Calu3 (cell line): ENCODE data around the gene OR6N1. TPM values are rescaled to one million over a fixed set of nuclear protein-coding genes. Genes with fewer than 3 reads are reported as not detected.

ENCODE experiments used
- Bru-seq: library from RNA; stranded (reverse); fragments of 400-500 nt; gene quantifications from one replicate; lab custom pipeline; 2021; lab: Mats Ljungman, UMichigan
- BruChase-seq, 2 experiments: library from RNA; stranded (reverse); fragments of 400-500 nt; gene quantifications; one replicate each; lab custom pipeline; 2021; lab: Mats Ljungman, UMichigan
- BruUV-seq: library from RNA; stranded (reverse); fragments of 400-500 nt; replicated peaks from 2 replicates; lab custom pipeline; 2021; lab: Mats Ljungman, UMichigan
- CTCF ChIA-PET: fragments of 300-600 bp; sonication (Branson Sonifier 250); formaldehyde crosslinking; loops from one replicate; lab custom pipeline; 2022; ENCODE audit warnings: antibody characterized with exemption; lab: Charles Lee
- DNase-seq: peaks from one replicate; pipeline ENCODE4 v3.0.0; 2022
- H3K27ac Mint-ChIP-seq: one replicate; pipeline ENCODE4 v1.8.0; 2022; ENCODE audit warnings: mixed read lengths; ENCODE audit not compliant: unreplicated experiment
- H3K27me3 Mint-ChIP-seq: one replicate; pipeline ENCODE4 v1.8.0; 2022; ENCODE audit warnings: mixed read lengths; ENCODE audit not compliant: unreplicated experiment
- H3K36me3 Mint-ChIP-seq: one replicate; pipeline ENCODE4 v1.8.0; 2022; ENCODE audit warnings: mild to moderate bottlenecking, moderate library complexity, mixed read lengths; ENCODE audit not compliant: insufficient read depth, unreplicated experiment
- H3K4me1 Mint-ChIP-seq: one replicate; pipeline ENCODE4 v1.8.0; 2022; ENCODE audit warnings: mild to moderate bottlenecking, low read depth, mixed read lengths; ENCODE audit not compliant: unreplicated experiment
- H3K4me3 Mint-ChIP-seq: one replicate; pipeline ENCODE4 v1.8.0; 2022; ENCODE audit warnings: mild to moderate bottlenecking, low read depth, moderate library complexity, mixed read lengths; ENCODE audit not compliant: unreplicated experiment
- H3K9me3 Mint-ChIP-seq: one replicate; pipeline ENCODE4 v1.8.0; 2022; ENCODE audit warnings: low read depth, mixed read lengths; ENCODE audit not compliant: unreplicated experiment
- intact Hi-C: fragments of 100-400 bp; cut with micrococcal nuclease; formaldehyde crosslinking; loops from one replicate; pipeline ENCODE4 v1.10.0; 2022; ENCODE audit not compliant: unreplicated experiment
- long read RNA-seq: library from polyadenylated mRNA; stranded (forward); transcript quantifications from one replicate; pipeline ENCODE4 v2.0.0, GENCODE V29; 2022
- total RNA-seq: library from RNA; stranded (reverse); gene quantifications from 2 replicates; pipeline ENCODE4 v1.2.3, GENCODE V29; 2022
- TF ChIP-seq, protein P1 (sequence below): fragments of 200-600 bp; IDR thresholded peaks from one replicate; pipeline ENCODE4 v1.8.0; 2022; ENCODE audit warnings: antibody characterized with exemption; ENCODE audit not compliant: unreplicated experiment

Gene OR6N1, protein sequence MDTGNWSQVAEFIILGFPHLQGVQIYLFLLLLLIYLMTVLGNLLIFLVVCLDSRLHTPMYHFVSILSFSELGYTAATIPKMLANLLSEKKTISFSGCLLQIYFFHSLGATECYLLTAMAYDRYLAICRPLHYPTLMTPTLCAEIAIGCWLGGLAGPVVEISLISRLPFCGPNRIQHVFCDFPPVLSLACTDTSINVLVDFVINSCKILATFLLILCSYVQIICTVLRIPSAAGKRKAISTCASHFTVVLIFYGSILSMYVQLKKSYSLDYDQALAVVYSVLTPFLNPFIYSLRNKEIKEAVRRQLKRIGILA
- total RNA-seq, result not detected in 2 replicates
- Bru-seq, nascent RNA, result not detected
- not detected for BruChase-seq, experiment 1, labeled RNA remaining after a 6-hour chase
- not detected for BruChase-seq, experiment 2, labeled RNA remaining after a 2-hour chase
- long read RNA-seq, result 0 reads

DNA sequence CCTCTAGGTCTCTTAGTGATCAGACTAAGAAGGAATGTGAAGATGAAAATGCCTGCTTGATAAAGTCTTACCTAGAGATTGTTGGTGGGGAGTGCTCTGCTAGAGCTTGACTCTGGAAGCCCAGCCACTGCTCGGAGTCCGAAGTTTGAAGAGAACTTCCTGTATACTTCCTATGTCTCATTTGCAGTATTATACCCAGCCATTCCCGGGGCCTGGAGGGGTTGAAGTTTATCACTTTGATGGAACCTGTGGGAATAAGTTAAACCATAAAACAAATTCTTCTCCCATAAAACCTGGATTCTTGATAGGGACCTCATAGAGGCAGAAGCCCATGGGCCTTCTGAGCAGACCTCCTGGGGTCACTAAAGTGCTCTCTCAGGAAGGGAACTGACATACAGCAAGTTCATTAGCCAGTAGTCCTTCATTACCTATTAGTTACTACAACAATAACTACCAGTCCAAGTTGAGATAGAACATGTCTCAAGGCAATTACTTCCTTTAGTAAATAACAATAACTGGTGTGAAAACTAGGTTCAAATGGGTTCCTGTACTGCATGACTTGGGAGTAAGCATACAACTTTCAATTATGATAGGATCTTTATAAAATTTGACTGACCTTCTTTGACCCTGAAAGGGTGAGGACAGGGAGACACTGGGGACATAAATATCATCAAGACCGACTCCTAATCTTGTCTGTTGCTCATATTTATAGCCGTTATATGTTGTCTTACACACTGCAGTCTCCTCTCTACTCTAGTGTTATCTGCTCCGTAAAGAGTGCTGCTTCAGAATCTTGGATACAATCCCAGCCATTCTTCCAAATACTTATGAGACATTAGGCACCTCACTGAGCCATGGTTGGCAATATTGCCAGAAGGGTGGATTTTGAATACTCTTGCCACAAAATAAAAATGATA lies at the start of gene OR6N1:
TSS of gene OR6N1 (minus strand) at position 246 of the 917 bp plus-strand sequence. CDS start 5,513 bp downstream, outside the sequence.
- TF ChIP-seq, protein P1, sequence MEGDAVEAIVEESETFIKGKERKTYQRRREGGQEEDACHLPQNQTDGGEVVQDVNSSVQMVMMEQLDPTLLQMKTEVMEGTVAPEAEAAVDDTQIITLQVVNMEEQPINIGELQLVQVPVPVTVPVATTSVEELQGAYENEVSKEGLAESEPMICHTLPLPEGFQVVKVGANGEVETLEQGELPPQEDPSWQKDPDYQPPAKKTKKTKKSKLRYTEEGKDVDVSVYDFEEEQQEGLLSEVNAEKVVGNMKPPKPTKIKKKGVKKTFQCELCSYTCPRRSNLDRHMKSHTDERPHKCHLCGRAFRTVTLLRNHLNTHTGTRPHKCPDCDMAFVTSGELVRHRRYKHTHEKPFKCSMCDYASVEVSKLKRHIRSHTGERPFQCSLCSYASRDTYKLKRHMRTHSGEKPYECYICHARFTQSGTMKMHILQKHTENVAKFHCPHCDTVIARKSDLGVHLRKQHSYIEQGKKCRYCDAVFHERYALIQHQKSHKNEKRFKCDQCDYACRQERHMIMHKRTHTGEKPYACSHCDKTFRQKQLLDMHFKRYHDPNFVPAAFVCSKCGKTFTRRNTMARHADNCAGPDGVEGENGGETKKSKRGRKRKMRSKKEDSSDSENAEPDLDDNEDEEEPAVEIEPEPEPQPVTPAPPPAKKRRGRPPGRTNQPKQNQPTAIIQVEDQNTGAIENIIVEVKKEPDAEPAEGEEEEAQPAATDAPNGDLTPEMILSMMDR, result no peak
- DNase-seq, result no peak

DNA sequence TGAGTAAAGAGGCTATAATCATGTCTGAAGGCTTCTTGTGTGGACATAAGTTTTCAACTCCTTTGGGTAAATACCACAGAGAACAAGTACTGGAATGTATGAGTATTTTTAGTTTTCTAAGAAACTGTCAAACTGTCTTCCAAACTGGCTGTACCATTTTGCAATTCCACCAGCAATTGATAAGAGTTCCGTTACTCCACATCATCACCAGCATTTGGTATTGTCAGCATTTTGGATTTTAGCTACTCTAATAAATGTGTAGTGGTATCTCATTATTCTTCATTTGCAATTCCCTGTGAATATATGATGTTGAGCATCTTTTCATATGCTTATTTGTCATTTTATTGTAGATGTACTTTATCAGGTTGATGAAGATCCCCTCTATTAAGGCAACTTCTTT lies 49.7 kb upstream of the OR6N1 start:
- intact Hi-C loops, result no loop called here
- TF ChIP-seq, protein P1, result no peak
- no peaks in the 10 kb centered on the region for H3K36me3 Mint-ChIP-seq
- H3K4me1 Mint-ChIP-seq, result no peaks in the 10 kb centered on the region
- no peak for DNase-seq
- peaks cover 8% of the 10 kb centered on the region for H3K27me3 Mint-ChIP-seq
- peaks cover 13% of the 10 kb centered on the region for H3K9me3 Mint-ChIP-seq
- no peak overlapping the region for H3K4me3 Mint-ChIP-seq
- no peak overlapping the region for H3K27ac Mint-ChIP-seq
- CTCF ChIA-PET, result no interaction called here
- BruUV-seq, result no TSS peak

More for the DNA sequence above, at the start of gene OR6N1:
- Mint-ChIP-seq H3K4me3 (no peak within 1 kb of the TSS), H3K4me1 (no peaks in the 10 kb centered on the region), H3K9me3 (peaks cover 4% of the 10 kb centered on the region), H3K36me3 (no peaks in the 10 kb centered on the region), H3K27me3 (peaks cover 12% of the 10 kb centered on the region), H3K27ac (no peak within 1 kb of the TSS)
- CTCF ChIA-PET, result no interaction called here
- intact Hi-C loops, result no loop called here
- no TSS peak for BruUV-seq

DNA sequence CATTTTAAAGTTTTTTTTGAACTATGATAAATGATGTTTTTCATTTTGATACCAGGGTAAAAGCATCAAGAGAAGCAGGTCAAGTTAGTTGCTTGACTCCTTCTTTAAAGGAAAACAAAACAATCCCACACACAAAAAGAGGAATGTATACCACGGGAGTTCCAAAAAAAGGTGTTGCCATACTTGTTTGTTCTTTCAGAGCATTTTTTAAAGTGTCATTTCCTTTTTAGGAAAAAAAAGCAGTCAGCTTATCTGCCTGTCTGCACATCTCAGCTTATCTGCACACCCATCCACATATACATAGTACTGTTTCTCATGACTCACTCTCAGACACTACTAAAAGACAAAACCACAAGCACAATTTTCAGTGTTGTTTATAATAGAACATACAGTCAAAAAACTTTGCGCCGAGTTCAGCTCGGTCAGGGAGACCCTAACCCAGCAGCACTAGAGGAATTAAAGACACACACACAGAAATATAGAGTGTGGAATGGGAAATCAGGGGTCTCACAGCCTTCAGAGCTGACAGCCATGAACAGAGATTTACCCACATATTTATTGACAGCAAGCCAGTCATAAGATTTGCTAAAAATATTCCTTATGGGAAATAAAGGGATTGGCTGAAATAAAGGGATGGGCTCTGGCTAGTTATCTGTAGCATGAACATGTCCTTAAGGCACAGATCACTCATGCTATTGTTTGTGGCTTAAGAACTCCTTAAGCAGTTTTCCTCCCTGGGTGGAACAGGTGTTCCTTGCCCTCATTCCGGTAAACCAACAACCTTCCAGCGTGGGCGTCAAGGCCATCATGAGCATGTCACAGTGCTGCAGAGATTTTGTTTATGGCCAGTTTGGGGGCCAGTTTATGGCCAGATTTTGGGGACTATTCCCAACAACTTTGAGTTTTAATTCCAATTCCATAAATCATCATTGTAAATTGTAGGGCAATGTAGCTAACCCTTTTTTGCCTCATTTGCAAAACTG lies 47.8 kb upstream of the OR6N1 start:
- Mint-ChIP-seq H3K27me3 (peaks cover 8% of the 10 kb centered on the region), H3K36me3 (no peaks in the 10 kb centered on the region), H3K4me3 (no peak overlapping the region), H3K4me1 (no peaks in the 10 kb centered on the region), H3K27ac (no peak overlapping the region), H3K9me3 (peaks cover 7% of the 10 kb centered on the region)
- no peak for DNase-seq
- BruUV-seq, result no TSS peak
- CTCF ChIA-PET, result no interaction called here
- intact Hi-C loops, result no loop called here
- TF ChIP-seq, protein P1, result no peak
